Aortic smooth muscle cell (primary cell): ENCODE measurements around the gene POTEB3. TPM values are rescaled to one million over a fixed set of nuclear protein-coding genes. Genes with fewer than 3 reads are reported as not detected.

Source experiments
- total RNA-seq: library from RNA; depleted of rRNA; stranded (reverse); fragments of >200 nt; gene quantifications from 2 replicates; pipeline ENCODE4 v1.2.3, GENCODE V29; 2014

Gene POTEB3
- not detected in 2 replicates for total RNA-seq

GRCh38 chr15:21440399-21440798 is at the start of gene POTEB3:
POTEB3 (minus strand) TSS chr15:21440499; CDS start chr15:21440011, 488 bp downstream.

